OCI-LY1 (cell line): ENCODE measurements around the gene OPA1.

Source experiments
- H2AFZ ChIP-seq: fragments of 200-600 bp; sonication (generic), shearing (Covaris generic); 2 replicates; pipeline ENCODE4 v1.6.0; 2014; ENCODE audit warnings: antibody characterized with exemption, mild to moderate bottlenecking, low read length
- H3F3A ChIP-seq: fragments of 200-600 bp; sonication (generic), shearing (Covaris generic); 2 replicates; pipeline ENCODE4 v1.6.0; 2014; ENCODE audit warnings: mild to moderate bottlenecking, antibody characterized with exemption, low read length, moderate library complexity; ENCODE audit not compliant: insufficient read depth
- H3K27ac ChIP-seq: fragments of 200-600 bp; sonication (generic); 2 replicates; pipeline ENCODE4 v1.5.1; 2014; ENCODE audit warnings: low read length, mixed run types, mild to moderate bottlenecking, low read depth; ENCODE audit not compliant: poor library complexity, severe bottlenecking
- H3K27me3 ChIP-seq: fragments of 200-600 bp; sonication (generic); 2 replicates; pipeline ENCODE4 v1.6.0; 2014; ENCODE audit warnings: antibody characterized with exemption, mild to moderate bottlenecking, low read length, moderate library complexity; ENCODE audit not compliant: insufficient read depth
- H3K36me3 ChIP-seq: fragments of 200-600 bp; sonication (generic); 2 replicates; pipeline ENCODE4 v1.6.1; 2014; ENCODE audit warnings: mild to moderate bottlenecking, antibody characterized with exemption, low read length, moderate library complexity, mixed read lengths; ENCODE audit not compliant: insufficient read depth
- H3K4me1 ChIP-seq: fragments of 200-600 bp; sonication (generic); 2 replicates; pipeline ENCODE4 v1.5.1; 2014; ENCODE audit warnings: mild to moderate bottlenecking, low read length, moderate library complexity; ENCODE audit not compliant: insufficient read depth, severe bottlenecking
- H3K4me2 ChIP-seq: fragments of 200-600 bp; sonication (generic), shearing (Covaris generic); 2 replicates; pipeline ENCODE4 v1.6.1; 2014; ENCODE audit warnings: low read length
- H3K4me3 ChIP-seq: fragments of 200-600 bp; sonication (generic); 2 replicates; pipeline ENCODE4 v1.5.1; 2014; ENCODE audit warnings: low read length, low read depth, mild to moderate bottlenecking, mixed read lengths; ENCODE audit not compliant: poor library complexity, severe bottlenecking
- H3K79me2 ChIP-seq: fragments of 200-600 bp; shearing (Covaris generic); 2 replicates; pipeline ENCODE4 v1.6.1; 2016; ENCODE audit warnings: mixed run types, low read length, mixed read lengths; ENCODE audit not compliant: insufficient read depth
- H3K9ac ChIP-seq: fragments of 200-600 bp; sonication (generic), shearing (Covaris generic); 2 replicates; pipeline ENCODE4 v1.6.1; 2014; ENCODE audit warnings: mild to moderate bottlenecking, low read length, mixed read lengths
- H3K9me2 ChIP-seq: fragments of 200-600 bp; sonication (generic), shearing (Covaris generic); 2 replicates; pipeline ENCODE4 v1.6.1; 2014; ENCODE audit warnings: low read depth, mild to moderate bottlenecking, low read length, mixed read lengths
- H3K9me3 ChIP-seq: fragments of 200-600 bp; shearing (Covaris generic); 2 replicates; pipeline ENCODE4 v1.6.1; 2014; ENCODE audit warnings: low read length, mixed read lengths
- H4K20me1 ChIP-seq: fragments of 200-600 bp; sonication (generic), shearing (Covaris generic); 2 replicates; pipeline ENCODE4 v1.6.0; 2016; ENCODE audit warnings: mild to moderate bottlenecking, low read length; ENCODE audit not compliant: insufficient read depth
- CTCF ChIP-seq: fragments of 200-600 bp; sonication (generic), shearing (Covaris generic); IDR thresholded peaks from 2 replicates; pipeline ENCODE4 v1.5.1; 2017; ENCODE audit warnings: mild to moderate bottlenecking, antibody characterized with exemption, low read length, moderate library complexity, mixed read lengths
- EZH2 ChIP-seq: fragments of 200-600 bp; sonication (generic), shearing (Covaris generic); IDR thresholded peaks from 2 replicates; pipeline ENCODE4 v1.8.0; 2017; ENCODE audit warnings: borderline replicate concordance, mixed run types, mild to moderate bottlenecking, antibody characterized with exemption, low read length, moderate library complexity, mixed read lengths

The OPA1 gene

GRCh38 chr3:193586526-193586925, 6.5 kb upstream of the OPA1 start:
- H3K36me3 ChIP-seq: no peaks in the 10 kb centered on the region
- no peaks in the 10 kb centered on the region for H3K4me1 ChIP-seq
- no peaks in the 10 kb centered on the region for H4K20me1 ChIP-seq
- no peaks in the 10 kb centered on the region for H3K27me3 ChIP-seq
- H2AFZ ChIP-seq: no peak overlapping the region
- TF ChIP-seq EZH2 (no peak), CTCF (no peak)
- no peaks in the 10 kb centered on the region for H3K79me2 ChIP-seq
- H3K4me2 ChIP-seq: no peak overlapping the region
- H3K4me3 ChIP-seq: no peak overlapping the region
- no peak overlapping the region for H3K9ac ChIP-seq
- H3F3A ChIP-seq: no peaks in the 10 kb centered on the region
- no peaks in the 10 kb centered on the region for H3K9me2 ChIP-seq
- no peaks in the 10 kb centered on the region for H3K9me3 ChIP-seq
- H3K27ac ChIP-seq: no peak overlapping the region

GRCh38 chr3:193589129-193589528, 3.9 kb upstream of the OPA1 start:
- Histone ChIP-seq H3F3A (no peaks in the 10 kb centered on the region), H3K9me2 (no peaks in the 10 kb centered on the region), H3K36me3 (no peaks in the 10 kb centered on the region), H3K4me1 (peaks cover 15% of the 10 kb centered on the region), H3K4me3 (no peak overlapping the region), H3K79me2 (peaks cover 10% of the 10 kb centered on the region), H3K27me3 (no peaks in the 10 kb centered on the region), H3K9me3 (no peaks in the 10 kb centered on the region), H3K4me2 (no peak overlapping the region), H3K9ac (no peak overlapping the region), H4K20me1 (no peaks in the 10 kb centered on the region), H3K27ac (no peak overlapping the region), H2AFZ (no peak overlapping the region)
- TF ChIP-seq CTCF: no peak
- TF ChIP-seq EZH2: no peak

- Histone ChIP-seq H3F3A (no peaks in the 10 kb centered on the region), H2AFZ (no peak overlapping the region), H3K79me2 (peaks cover 15% of the 10 kb centered on the region), H3K9ac (no peak overlapping the region), H3K27me3 (no peaks in the 10 kb centered on the region), H3K4me2 (no peak overlapping the region), H3K9me3 (no peaks in the 10 kb centered on the region), H3K27ac (no peak overlapping the region), H3K4me3 (no peak overlapping the region), H3K36me3 (no peaks in the 10 kb centered on the region), H3K4me1 (peaks cover 20% of the 10 kb centered on the region), H4K20me1 (no peaks in the 10 kb centered on the region), H3K9me2 (no peaks in the 10 kb centered on the region)
- TF ChIP-seq EZH2: no peak
- no peak for TF ChIP-seq CTCF
Observed at GRCh38 chr3:193589616-193590015, 3.4 kb upstream of the OPA1 start.
